HFF-Myc (cell line): ENCODE measurements around the gene SCCPDH.

Experiments used
- DNase-seq: peaks from one replicate; pipeline ENCODE4 v3.0.0-alpha.2; 2011; ENCODE audit warnings: low read depth; ENCODE audit errors: extremely low read depth
- H3K4me3 ChIP-seq: replicated peaks from 2 replicates; pipeline ENCODE4 v1.5.1; 2011; ENCODE audit warnings: low read depth, mild to moderate bottlenecking, control low read depth, low read length
- TF ChIP-seq, protein P1 (sequence below): IDR thresholded peaks from 2 replicates; pipeline ENCODE4 v1.5.1; 2012; ENCODE audit warnings: mild to moderate bottlenecking, low read depth, low read length, control low read depth; ENCODE audit errors: missing control alignments

The SCCPDH gene

DNA sequence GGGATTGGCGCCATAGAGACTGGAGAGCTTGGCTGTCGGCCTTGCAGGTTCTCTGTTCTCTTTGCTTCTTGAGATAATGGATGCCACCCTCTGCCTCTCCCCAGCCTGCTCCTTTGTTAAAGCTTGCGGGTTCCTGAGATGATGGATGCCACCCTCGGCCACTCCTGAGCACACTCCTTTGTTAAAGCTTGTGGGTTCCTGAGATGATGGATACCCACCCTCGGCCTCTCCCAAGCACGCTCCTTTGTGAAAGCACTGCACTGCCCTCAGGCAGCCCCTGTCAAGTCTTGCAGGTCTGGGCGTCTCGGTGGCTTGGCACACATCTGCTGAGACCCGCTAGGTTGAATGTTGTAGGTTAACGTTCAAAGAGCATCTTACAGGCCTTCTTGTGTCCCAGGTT, 76.5 kb downstream of the SCCPDH start:
- no peak for DNase-seq
- TF ChIP-seq, protein P1, sequence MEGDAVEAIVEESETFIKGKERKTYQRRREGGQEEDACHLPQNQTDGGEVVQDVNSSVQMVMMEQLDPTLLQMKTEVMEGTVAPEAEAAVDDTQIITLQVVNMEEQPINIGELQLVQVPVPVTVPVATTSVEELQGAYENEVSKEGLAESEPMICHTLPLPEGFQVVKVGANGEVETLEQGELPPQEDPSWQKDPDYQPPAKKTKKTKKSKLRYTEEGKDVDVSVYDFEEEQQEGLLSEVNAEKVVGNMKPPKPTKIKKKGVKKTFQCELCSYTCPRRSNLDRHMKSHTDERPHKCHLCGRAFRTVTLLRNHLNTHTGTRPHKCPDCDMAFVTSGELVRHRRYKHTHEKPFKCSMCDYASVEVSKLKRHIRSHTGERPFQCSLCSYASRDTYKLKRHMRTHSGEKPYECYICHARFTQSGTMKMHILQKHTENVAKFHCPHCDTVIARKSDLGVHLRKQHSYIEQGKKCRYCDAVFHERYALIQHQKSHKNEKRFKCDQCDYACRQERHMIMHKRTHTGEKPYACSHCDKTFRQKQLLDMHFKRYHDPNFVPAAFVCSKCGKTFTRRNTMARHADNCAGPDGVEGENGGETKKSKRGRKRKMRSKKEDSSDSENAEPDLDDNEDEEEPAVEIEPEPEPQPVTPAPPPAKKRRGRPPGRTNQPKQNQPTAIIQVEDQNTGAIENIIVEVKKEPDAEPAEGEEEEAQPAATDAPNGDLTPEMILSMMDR: no peak
- H3K4me3 ChIP-seq: no peak overlapping the region

DNA sequence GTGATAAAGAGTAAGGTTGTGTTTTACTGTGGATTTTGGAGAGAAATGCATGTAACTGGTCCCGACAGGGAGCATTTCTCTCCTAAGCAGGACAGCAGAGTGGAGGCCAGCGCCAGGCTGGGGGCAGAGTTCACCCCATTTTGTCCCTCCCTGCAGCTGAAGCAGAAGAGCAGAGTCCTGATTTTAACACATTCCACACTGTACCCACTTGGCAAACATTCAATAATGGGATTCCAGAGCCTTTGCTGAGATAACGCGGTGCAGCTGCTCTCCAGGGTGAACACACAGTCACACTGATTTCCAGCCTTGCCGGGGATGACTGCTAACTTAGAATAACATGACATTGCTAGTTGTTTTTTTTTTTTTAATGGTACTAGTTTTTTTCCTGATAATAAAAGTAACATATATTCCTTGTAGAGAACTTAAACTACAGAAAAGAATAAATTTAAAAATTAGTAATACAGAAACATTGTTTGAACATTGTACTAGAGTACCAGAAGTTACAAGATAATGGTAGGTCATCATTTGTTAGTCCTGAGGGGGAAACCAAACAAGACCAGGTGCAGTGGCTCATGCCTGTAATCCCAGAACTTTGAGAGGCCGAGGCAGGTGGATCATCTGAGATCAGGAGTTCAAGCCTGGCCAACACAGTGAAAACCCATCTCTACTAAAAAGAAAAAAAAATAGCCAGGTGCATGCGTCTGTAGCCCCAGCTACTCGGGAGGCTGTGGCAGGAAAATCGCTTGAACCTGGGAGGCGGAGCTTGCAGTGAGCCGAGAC, 77.2 kb downstream of the SCCPDH start:
- DNase-seq: no peak
- no peak overlapping the region for H3K4me3 ChIP-seq
- TF ChIP-seq, protein P1: no peak

DNA sequence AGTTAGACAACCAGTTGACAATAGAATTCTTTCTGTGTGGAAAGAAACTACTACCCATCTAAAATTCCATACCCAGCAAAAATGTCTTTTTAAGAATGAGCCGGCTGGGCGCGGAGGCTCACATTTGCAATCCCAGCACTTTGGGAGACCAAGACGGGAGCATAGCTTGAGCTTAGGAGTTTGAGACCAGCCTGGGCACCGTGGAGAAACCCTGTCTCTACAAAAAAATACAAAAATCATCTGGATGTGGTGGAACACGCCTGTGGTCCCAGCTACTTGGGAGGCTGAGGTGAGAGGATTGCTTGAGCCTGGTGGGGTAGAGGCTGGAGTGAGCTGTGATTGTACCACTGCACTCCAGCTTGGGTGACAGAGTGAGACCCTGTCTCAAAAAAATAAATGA, 79.2 kb downstream of the SCCPDH start:
- TF ChIP-seq, protein P1: no peak
- H3K4me3 ChIP-seq: no peak overlapping the region
- DNase-seq: no peak

DNA sequence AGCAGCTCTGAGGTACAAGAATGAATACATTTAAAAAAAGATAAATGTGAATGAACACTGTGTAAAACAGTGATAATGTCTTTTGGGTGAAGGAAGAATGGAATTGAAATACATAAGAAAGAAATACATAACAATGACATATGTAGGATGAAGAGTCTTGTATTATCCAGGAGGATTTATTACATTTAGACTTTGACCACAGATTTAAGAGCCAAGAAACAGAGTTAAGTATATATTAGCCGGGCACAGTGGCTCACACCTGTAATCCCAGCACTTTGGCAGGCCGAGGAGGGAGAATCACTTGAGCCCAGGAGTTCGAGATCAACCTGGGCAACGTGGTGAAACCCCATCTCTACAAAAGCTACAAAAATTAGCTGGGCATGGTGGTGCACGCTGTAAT, 79.7 kb downstream of the SCCPDH start:
- DNase-seq: no peak
- H3K4me3 ChIP-seq: no peak overlapping the region
- TF ChIP-seq, protein P1: no peak

DNA sequence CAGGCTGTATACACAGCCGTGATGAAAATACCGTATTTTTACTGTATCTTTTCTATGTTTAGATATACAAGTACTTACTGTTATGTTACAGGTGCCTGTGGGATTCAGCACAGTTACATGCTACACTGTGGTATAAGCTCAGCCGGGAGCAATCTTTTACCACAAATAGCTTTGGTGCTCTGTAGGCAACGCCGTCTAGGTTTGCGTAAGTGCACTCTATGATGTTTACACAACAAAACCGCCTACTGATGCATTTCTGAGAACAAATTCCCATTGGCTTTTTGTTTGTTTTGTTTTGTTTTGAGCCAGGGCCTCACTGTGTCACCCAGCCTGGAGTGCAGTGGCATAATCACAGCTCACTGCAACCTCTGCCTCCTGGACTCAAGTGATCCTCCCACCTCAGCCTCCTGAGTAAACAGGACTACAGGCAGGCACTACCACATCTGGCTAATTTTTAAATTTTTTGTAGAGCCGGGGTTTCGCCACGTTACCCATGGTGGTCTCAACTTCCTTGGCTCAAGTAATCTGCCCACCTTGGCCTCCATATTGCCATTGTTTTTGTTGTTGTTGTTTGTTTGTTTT, 81.0 kb downstream of the SCCPDH start:
- TF ChIP-seq, protein P1: no peak
- DNase-seq: no peak
- no peak overlapping the region for H3K4me3 ChIP-seq

DNA sequence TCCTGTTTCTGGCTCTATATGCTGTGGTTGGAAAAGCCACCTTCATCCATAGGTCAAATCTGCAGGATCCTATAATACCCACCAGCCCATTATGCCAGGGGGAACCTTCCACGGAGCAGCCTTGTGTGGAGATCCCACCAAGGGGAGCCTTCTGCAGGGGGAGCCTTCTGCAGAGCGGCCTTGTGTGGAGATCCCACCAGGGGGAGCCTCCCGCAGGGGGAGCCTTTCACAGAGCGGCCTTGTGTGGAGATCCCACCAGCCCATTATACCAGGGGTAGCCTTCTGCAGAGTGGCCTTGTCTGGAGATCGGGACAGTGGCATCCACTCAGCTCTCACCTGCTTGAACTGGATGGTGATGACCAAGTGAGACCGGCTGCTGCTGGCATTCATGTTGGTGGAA, 85.3 kb downstream of the SCCPDH start:
- no peak overlapping the region for H3K4me3 ChIP-seq
- TF ChIP-seq, protein P1: no peak
- no peak for DNase-seq
